DLD1 (cell line): ENCODE measurements around the gene ZFX.
"Not testable (repeated sequence)": the region's sequence is repeated elsewhere in the genome, so short reads cannot be mapped to it uniquely, and the experiment has no call there.

Experiments used
- in situ Hi-C: cut with HindIII; loops from 2 replicates; pipeline ENCODE4 v1.10.0; 2017; ENCODE audit warnings: low sequenced_read_pairs

Gene ZFX

GRCh38 chrX:24149351-24150050 is at the start of gene ZFX:
Gene ZFX, plus strand, starts transcription at chrX:24149729. Its CDS starts 23,014 bp downstream, at chrX:24172743.
- in situ Hi-C loops: no loop called here

DNA sequence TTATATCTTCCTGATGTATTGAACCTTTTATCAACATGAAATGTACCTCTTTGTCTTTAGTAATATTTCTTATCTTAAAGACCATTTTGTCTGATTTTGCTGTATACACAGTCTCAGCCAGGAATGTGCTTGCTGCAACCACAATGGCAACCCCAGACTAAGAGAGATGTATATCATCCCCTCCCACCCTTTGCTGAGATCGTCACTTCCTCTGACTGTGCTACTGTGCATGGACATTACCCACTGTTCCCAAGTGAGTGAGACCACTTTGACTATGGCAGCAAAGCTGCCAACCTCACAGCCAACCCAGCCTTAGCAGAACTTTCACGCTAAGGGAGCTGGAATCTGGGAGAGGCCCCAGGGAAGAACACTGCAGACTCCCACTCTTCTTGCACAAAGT is 48.8 kb upstream of the ZFX start:
- in situ Hi-C loops: no loop called here

- in situ Hi-C loops: no loop called here
Observed at GRCh38 chrX:24110069-24110468, 39.5 kb upstream of the ZFX start.

DNA sequence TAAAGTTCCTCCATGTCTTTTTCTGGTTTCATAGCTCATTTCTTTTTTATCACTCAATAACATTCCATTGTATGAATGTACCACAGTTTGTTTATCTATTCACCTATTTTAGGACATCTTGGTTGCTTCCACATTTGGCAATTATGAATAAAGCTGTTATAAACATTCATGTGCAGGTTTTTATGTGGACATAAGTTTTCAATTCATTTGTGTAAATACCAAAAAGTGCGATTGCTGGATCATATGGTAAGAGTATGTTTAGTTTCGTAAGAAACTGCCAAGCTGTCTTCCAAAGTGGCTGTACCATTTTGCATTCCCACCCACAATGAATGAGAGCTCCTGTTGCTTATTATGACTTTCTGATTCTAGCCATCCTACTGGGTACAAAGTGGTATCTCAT is 36.3 kb upstream of the ZFX start:
- in situ Hi-C loops: no loop called here

GRCh38 chrX:24117258-24117657 is 32.3 kb upstream of the ZFX start:
- in situ Hi-C loops: no loop called here

GRCh38 chrX:24124244-24124799 is 25.2 kb upstream of the ZFX start:
- in situ Hi-C loops: no loop called here

GRCh38 chrX:24125028-24125612 is 24.4 kb upstream of the ZFX start:
- in situ Hi-C loops: no loop called here

- in situ Hi-C loops: no loop called here
Observed at GRCh38 chrX:24131476-24131875, 18.1 kb upstream of the ZFX start.

GRCh38 chrX:24133312-24133711 is 16.2 kb upstream of the ZFX start:
- in situ Hi-C loops: no loop called here

GRCh38 chrX:24135768-24136167 is 13.8 kb upstream of the ZFX start:
- in situ Hi-C loops: not testable (repeated sequence)

DNA sequence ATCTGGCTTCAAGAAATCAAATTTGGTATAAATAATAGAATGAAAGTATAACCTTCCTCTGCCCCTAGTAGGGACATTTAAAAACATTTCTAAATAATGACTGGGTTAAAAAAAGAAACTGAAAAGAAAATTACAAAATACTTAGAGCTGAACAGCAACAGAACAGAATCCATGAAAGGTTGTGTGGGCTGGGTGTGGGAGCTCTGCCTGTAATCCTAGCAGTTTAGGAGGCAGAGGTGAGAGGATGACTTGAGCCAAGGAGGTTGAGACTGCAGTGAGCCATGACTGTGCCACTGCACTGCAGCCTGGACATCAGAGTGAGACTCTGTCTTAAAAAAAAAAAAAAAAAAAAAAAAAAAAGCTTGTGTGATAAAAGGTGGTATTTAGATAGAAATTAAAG is 12.3 kb upstream of the ZFX start:
- in situ Hi-C loops: no loop called here

- in situ Hi-C loops: not testable (repeated sequence)
Observed at GRCh38 chrX:24143982-24144381, 5.5 kb upstream of the ZFX start.

- in situ Hi-C loops: no loop called here
Observed at GRCh38 chrX:24144528-24144927, 5.0 kb upstream of the ZFX start.

- in situ Hi-C loops: no loop called here
Observed at GRCh38 chrX:24145303-24146186, 4.0 kb upstream of the ZFX start.

GRCh38 chrX:24146283-24146949 is 3.1 kb upstream of the ZFX start:
- in situ Hi-C loops: no loop called here

DNA sequence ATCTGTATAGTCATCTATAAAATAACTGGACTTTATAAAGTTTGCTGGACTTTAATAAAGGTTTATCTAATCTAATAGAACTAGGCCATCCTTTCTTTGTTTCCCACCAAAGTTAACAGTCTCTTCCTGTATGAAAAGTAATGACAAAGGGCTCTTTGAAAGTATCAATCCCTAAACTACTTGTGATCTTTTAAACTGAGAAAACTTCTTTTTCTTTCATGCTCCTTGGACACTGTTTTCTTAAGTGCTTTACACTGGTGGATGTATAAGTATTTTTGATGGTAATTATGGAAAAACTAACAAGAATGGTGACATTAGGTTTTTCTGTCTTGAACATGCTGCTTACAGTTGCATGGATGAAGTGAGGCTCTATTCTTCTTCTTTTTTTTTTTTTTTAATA is 2.4 kb upstream of the ZFX start:
- in situ Hi-C loops: no loop called here

DNA sequence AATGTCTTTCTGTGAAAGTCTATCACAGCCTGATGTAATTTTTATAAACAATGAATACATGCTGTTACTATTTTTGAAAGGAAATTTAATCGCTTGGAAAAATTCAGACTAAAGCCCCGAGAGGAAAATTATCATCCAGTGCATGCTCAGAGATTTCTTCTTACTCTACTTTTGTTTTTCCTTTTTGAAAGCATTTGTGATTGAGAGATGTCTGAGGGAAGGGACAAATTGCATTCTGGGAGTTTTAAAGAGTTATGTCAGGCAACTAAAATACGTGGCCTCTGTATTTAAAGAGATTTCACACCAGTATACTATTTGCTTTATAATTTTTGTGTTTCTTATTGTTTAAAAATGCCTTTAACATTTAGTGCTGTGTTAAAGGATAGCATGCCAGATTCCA is 1.4 kb upstream of the ZFX start:
- in situ Hi-C loops: no loop called here

GRCh38 chrX:24148535-24149350 is 786 bp upstream of the ZFX start:
- in situ Hi-C loops: no loop called here

DNA sequence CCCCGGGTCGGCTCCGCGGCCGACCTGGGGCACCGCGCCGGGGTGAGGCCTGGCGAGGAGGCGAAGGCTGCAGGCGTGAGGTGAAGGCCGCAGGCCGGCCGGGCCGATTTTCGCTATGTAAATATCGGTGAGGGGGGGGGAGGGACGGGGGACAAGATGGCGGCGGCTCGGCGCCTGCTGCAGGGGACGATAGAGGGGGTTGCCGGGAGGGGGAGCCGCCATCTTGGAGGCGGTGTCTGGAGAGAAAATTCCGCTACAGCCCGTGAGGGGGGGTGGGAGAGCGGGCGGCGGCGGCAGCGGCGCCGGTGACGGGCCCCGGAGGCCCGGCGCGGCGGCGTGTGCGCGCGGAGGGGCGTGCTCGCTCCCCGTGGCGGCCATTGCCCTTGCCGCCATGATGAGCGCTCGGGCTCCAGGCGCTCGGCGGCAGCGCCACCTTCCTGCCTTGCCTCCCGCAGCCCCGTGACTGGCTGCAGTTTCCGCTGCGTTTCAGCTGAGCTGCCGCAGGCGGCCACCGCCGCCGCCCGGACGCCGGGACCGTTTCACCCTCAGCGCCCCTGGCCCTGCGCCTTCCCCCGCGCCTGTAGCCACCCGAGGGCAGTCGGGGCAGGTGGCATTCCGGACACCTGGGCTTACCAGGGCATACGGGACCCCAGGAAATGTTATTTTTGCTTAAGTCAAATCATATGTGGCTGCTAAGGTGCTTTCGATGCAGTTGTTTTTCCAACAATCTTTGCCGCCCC is 692 bp downstream of the ZFX start:
- in situ Hi-C loops: no loop called here
